NCI-H82 (cell line): ENCODE data around the gene ZNF550.

Experiments
- DNase-seq: peaks from one replicate; lab custom pipeline; 2025; lab: John Stamatoyannopoulos, UW

Gene ZNF550

DNA sequence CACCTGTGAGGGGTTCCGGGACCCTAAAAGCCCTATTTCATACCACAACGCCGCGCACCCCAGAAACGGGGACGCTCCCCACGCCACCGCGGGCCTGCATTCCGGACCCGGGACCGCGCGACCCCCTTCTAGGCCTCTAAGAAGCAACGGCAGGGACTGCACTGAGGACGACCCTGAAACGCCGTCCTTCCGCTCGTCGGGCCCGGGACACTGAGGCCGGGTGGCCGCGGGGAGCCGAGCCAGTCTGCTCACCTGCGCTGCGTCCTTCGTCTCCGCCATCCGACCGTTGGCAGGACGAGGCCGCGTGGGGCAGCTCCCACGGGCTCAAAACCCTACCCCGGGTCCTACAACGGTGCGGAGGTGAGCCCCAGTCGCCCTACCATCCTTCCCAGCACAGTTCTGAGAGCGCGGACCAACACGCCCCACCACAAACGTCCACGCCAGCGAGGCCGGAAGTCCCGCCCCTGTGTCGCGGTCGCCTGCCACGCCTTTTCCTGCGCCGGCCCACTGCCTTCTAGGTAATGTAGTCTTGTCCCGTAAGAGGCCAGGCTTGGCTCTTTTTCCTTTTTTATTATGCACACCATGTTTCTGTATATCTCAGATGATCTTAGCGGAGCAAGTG, at the start of gene ZNF550:
ZNF550 (minus strand) TSS at position 460 of the 622 bp plus-strand sequence; CDS start at position 279, 181 bp downstream.
- DNase-seq, result peak; percentile 90

DNA sequence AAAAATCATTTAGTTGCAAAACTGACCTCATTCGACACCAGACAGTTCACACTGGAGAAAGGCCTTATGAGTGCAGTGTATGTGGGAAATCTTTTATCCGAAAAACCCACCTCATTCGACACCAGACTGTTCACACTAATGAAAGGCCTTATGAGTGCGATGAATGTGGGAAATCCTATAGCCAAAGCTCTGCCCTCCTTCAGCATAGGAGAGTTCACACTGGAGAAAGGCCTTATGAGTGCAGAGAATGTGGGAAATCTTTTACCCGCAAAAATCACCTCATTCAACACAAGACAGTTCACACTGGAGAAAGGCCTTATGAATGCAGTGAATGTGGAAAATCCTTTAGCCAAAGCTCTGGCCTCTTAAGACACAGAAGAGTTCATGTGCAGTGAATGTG, 47.3 kb upstream of the ZNF550 start:
- DNase-seq, result no peak

DNA sequence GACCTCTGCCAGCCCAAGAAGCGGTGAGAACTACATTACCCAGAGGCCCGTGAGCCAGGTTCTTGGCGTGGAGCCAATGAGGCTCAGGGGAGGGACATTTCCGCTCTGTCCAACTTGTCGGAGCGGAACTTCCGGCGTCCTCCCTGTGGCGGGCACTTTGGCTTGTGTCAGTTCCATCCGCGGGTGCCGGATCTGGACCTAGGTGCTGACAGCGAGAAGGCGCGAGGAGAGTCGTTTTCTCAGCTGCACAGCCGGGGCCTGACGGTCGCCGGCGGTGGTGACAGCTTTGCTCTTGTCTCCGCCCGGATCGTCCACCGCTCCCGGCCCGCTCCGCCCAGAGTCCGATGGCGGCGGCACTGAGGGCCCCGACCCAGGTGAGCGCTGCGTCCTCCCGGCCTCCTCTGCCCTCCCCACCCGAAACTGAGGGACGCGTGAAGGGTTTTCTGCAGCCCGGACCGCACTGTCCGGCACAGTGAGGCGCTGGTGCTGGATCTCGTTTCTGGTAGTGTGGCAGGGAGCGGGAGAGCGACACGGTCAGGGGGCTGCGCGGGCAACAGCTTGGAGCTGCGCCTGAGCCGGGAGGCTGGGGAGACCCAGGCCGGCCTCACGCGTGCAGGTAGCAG, 40.2 kb upstream of the ZNF550 start, which contains the start of gene ZNF530:
ZNF530 (plus strand) TSS at position 125 of the 623 bp plus-strand sequence. CDS start 4,461 bp downstream, outside the sequence.
- peak; percentile 96 for DNase-seq

DNA sequence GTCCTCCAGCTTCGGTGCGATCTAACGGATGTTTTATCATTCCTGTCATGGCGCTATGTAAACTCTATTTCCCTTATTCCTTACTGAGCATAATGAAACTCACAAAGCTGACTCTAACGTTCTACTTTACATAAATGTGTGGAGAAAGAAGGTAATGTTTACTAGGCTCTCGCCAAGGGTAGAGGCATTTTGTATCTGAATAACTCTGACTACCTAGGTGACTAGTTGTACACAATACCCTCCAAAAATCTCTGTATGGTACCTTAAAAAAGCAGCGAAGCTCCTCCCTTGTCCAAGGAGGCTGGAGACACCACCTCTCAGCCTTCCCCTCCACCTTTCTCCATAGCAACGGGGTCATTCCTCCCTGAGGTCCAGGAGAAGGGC, 39.7 kb upstream of the ZNF550 start:
- no peak for DNase-seq

DNA sequence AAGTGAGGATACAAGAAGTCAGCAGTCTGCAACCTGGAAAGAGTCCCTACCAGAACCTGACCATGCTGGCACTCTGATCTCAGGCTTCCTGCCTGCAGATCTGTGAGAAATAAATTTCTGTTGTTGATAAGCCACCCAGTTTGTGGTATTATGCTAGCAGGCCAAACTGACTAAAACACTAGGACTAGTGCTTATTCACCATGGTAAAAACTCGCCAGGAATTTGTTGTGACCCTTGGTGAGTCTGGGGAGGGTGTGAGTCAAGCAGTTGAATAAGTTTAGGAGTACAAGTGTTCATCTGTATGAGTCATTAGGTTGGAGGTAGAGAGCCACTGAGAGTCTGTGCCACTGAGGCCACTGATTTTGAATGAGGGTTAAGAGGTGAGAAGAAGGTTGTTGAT, 27.9 kb upstream of the ZNF550 start:
- no peak for DNase-seq

DNA sequence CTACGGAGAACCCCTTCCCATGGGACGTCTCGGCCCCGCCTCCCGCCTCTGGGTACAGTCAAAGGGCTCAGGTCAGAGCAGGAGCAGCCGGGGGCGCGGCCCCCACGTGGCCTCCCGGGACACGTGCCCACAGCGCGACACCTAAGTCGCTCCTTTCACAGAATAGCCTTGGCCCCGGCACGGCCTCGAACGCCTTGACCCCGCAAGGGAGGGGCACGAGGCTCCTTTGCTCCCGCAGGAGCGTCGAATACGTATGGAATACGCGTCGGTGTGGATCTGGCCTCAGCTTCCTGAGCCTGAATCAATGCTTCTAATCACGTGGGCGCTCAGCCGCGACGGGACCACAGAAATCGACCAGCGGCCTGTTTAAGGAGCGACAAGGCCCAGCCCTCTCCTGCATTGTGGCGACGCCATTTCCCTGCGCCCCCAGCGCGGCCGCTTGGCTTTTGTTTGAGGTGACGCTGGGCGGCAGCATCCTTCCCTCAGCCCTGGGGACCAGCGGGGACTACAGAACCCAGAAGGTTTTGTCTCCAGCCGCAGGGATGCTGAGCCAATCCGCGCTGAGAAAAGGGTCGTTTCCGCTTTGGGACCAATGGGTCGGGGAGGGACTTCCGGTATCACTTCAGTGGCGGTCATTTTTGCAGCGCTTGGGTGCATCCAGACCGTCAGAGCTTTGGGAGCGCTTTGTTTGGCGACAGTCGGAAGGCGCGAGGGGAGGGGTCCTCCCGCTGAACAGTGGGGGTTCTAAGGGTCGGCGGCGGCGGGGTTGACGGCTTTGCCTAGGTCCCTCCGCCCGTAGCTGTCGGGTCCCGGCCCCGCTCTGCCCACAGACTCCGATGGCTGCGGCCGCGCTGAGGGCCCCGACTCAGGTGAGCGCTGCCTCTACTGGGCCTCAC, 24.1 kb upstream of the ZNF550 start, which contains the start of gene ZIK1:
ZIK1 (plus strand) TSS at position 625 of the 896 bp plus-strand sequence; CDS start at position 837, 212 bp downstream.
- peak; percentile 98 for DNase-seq

DNA sequence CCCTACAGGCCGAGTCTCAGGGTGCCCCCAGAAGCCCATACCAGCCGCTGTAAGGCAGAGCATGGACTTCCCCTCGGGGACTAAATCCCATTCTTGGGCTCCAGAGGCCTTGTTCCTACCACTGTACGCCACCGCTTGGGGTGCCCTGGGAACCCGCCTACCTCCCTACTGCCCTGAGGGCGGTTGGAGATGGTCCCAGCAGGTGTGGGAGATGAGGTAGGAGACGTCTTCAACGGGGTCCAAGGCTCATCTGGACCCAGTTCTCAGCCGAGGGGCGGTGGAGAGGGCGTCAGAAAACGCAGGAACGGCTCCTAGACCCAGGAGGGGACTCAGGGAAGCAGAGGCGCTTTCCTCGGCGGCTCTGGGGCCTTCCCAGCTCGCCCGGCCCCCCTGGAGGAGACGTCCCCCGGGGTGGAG, 23.4 kb upstream of the ZNF550 start:
- DNase-seq, result no peak

DNA sequence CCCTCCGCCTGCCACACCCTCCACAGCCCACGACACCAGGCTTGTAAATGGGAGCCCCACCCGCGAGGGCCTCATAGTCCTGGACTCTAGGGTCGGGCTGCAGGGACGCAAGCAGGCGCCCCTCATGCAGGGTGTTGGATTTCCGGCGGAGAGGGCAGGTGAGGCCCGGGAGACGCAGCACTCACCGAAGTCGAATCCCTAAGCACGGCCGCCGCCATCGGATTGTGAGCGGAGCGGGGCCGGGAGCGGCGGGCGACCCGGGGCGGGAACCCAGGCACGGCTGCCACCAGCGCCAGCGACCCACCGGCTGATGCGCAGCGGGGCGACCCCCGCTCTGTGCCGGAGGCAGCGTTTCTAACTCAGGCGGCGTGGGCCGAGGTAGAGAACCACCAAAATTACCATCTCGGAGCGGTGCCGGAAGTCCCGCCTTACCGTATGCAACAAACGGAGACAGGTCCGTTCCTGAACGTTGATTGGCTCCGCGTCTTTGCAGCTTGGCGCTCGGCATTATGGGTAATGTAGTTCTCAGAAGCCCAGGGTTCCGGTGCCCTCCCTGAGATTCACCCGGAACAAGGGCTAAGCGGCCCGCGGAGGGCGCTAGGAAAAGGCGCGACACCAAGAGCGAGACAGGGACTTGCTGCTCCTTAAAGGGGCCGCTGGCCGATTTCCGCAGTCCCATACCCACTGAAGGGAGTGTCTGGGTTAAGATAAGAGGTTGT, 19.0 kb upstream of the ZNF550 start, which contains the start of gene ZNF416:
ZNF416 (minus strand) TSS at position 425 of the 719 bp plus-strand sequence; CDS start at position 218, 207 bp downstream.
- DNase-seq, result peak; percentile 99

DNA sequence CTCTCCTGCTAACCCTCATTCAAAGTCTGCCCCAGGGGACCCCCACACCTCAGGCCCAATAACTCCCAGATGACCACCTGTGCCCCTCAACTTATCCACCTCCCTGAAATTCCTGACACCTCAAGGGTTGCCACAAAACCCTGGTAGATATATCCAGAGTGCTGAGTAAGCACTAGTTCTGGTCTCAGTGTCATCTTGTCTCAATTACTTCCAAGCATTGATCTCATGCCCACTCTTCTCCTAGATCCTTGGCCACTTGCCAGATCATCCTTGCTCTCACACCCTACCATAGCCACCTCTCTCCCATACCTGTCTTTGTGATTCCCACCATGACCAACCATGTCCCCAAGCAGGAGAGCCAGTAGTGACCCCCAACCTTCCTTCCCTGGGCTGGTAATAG, 17.0 kb upstream of the ZNF550 start:
- DNase-seq, result no peak

DNA sequence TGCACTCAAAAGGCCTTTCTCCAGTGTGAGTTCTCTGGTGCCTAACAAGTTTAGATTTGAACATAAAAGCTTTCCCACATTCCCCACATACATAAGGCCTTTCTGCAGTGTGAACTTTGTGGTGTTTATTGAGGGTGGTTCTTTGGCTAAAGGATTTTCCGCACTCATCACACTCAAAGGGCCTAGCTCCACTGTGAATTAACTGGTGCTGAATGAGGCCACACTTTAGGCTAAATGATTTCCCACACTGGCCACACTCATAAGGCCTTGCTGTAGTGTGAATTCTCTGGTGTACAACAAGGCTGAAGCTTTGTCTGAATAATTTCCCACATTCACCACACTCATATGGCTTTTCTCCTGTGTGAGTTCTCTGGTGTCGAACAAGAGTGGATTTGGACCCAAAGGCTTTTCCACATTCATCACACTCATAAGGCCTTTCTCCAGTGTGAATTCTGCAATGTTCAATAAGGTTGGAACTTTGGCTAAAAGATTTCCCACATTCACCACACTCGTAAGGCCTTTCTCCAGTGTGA, 12.8 kb upstream of the ZNF550 start:
- no peak for DNase-seq

DNA sequence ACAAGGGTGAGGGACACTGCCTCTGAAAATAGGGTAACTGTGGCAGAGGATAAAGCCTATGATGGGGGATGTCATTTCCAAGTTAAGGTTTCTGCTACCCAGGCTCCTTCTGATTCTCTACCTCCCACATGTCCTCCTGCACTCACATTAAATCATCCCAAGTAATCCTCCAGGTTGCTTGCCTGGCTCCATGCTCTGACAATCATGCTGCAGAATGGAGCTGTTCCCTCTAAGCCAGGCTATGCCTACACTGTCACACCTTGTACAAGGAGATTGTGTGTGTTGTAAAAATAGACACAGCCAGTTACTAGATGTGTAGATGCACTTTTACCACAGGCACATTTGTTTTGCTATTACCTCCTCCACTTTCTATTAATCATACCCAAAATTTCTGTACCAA, 11.0 kb upstream of the ZNF550 start:
- no peak for DNase-seq

DNA sequence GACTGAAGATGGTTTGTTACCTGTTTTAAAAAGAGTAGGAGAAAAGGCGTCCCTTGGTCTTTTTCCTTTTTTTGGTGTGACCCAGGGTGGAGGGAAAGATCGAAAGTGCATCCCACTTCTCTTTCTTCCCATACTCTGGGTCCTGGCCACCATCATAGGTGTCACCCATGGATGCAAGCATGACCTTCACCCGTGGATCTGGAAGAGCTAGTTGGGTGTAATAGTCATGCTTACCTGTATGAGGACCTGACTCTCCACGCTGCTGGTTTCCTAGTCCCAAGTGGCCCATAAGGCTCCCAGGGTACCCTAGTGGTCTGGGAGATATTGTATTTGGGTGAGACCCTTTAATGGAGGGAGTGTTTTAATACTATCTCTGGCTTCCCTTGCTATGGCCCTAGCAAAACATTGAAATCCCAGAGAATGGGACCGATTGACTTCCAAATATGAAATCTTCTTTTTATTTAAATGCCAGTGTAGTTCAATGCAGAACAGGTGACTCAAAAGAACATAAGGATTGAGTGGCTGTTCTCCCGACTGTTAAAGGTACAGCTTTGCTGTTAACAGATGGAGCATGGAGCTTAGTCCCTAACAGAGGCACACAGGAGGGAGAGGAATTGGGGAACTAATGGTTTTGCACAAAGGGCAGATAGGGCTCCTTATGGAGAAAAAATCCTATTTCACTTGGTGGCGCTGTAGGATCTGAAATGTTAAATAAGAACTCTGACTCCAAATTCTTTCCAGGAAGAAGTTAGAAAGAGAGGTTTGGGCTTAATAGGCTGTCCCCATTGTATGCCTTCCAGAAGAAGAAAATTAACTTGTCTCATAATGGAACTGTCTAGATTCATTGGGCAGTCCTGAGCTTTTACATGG, 7.0 kb upstream of the ZNF550 start:
- DNase-seq, result peak; percentile 11

DNA sequence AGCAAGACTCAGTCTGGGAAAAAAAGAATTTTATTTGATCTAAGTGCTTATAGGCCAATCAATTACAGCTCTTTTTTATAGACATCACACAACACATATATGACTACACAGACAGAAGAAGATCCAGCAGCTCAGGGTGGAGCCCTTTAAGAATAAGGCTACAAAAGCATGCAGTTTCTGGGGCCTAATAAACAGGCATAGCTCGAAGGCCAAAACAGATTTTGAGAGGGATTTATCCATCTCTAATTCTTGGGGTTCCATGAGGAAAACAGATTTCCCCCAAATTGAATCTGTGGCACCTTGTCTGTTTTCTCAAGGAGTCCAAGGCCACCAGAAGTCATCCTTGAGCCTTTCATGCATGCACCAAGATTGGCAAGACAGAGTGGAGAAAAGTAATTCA, 3.9 kb upstream of the ZNF550 start:
- no peak for DNase-seq

DNA sequence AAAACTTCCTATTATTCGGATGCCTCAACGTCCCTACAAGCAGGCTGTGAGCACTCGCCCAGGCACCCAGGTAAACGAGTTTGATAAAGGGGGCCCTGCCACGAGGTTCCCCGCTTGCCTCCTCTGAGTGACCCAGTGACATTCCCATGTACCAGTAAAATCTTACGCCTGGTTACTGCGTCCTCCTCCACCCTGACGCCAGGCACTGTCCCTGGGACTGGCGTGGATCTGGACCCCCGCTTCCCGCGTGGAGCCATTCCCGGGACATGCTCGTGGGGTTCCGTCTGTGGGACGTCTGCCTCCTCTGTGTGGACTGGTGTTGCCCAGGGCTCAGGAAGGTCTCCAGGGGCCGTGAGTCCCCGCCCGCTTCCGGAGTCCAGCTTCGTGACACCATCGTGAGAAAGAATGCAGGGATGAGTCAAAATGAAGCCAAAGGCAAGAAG, 407 bp upstream of the ZNF550 start:
- DNase-seq, result no peak

DNA sequence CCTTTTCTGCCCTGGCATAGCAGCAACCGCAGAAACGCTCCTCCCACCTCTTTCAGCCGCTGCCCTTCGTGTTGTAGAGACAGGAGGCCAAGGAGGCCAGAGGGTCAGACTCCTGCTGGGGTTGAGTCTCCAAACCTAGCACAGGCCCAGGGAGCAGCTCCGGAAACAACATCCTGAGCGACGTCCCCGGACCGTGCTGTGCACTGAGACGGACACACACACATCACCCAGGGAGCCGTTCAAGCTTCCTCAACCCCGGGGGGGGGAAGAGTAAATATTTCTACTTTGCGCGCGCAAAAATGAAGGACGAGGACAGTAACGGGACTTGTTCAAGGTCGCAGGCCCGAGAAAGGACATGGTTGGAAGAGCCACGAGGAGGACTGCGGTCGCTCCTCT, 657 bp downstream of the ZNF550 start:
- peak; percentile 36 for DNase-seq

DNA sequence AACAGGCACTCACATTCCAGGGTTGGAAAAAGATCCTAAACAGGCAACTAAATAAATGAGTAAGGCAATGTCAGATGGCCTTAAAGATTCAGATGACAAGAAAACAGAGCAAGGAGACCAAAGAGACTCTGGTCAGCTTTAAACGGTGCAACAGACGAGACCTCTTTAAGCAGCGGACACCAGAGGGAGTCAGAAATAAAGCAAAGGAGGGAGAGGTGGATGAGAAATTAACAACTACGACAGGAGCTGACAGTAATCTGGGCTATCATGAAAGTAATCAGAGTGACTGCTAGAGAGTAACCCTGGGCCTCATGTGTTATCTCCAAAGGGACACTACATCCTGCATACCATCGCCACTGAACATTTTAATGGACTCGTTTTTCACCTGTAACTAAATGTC, 1.1 kb downstream of the ZNF550 start:
- peak; percentile 9 for DNase-seq

DNA sequence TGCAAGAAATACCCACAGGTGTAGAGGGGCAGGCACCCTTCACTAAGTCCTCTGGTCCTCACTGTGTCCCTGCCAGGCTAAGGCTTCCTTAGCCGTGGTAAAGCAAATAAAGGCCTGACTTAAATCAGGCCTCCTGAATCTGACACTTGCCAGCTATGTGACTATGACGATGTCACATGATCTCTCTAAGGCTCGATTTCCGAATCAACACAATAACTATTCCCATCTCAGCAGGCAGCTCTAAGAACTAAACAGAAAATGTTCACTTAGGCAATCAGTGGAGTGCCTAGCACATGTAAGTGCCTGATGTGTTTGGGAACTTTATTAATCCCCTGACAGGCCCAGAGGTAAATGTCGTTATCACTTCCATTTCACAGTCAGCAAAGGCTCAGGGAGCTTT, 2.0 kb downstream of the ZNF550 start:
- no peak for DNase-seq

DNA sequence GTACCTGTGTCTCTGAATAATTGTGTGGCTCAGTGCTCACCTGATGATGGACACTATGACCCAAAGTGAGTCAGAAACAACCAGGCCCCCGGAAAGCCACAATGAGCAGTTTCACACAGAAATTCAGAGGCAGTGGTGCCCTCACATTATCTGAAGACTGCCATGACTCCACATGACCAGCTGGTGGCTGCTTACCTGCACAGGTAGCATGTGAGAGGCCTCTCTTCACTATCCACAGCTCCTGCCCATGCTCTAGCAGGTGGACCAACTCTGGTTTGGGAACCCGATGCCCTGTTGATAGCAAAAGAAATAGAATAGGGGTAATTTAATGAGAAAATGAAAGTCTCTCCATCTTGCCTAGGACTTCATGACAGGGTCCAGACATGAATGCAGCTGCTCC, 7.2 kb downstream of the ZNF550 start:
- DNase-seq, result no peak

DNA sequence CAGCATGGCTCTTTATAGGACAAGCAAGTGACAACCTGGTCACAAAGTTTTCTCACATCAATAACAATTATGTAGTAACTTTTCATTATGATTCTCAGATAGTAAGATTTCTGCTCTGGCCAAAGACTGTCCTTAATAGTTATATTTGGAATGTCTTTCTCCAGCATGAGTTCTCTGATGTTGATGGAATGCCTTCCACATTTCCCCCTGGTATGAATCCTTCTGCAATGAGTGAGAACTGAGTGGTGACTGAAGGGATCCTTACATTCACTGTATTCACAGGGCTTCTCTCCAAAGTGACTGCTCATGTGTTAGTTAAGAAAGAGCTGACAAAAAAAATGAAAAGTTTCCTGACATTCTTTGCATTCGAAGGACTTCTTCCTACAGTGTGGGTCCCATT, 13.2 kb downstream of the ZNF550 start:
- no peak for DNase-seq

DNA sequence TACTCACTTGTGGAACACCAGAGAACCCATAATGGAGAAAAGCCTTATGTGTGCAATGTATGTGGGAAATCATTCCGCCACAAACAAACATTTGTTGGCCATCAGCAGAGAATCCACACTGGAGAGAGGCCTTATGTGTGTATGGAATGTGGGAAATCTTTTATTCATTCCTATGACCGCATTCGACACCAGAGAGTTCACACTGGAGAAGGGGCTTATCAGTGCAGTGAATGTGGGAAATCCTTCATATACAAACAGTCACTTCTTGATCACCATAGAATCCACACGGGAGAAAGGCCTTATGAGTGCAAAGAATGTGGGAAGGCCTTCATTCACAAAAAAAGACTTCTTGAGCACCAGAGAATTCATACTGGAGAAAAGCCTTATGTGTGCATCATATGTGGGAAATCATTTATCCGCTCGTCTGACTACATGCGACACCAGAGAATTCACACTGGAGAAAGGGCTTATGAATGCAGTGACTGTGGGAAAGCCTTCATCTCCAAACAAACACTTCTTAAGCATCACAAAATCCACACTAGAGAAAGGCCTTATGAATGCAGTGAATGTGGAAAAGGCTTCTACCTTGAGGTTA, 21.6 kb downstream of the ZNF550 start:
- DNase-seq, result no peak
